Measurements from ENCODE around the gene NT5C2. TPM values are rescaled to one million over a fixed set of nuclear protein-coding genes. Genes with fewer than 3 reads are reported as not detected.
"Not testable (repeated sequence)": the region's sequence is repeated elsewhere in the genome, so short reads cannot be mapped to it uniquely, and the experiment has no call there.

Gene NT5C2
- total and polyA plus RNA-seq, 2 donors (not counting 1 experiment from before 2014, with no cell fraction given): 38.6 to 80.8 TPM

- no peak for TF ChIP-seq EZH2 (IDR thresholded peaks at IDR 0.05; ENCODE audit: borderline replicate concordance, insufficient read depth, low read depth, low read length, poor library complexity, severe bottlenecking)
- no peak for TF ChIP-seq CTCF (IDR thresholded peaks at IDR 0.05)
- H2AFZ ChIP-seq (ENCODE audit: insufficient read depth, low read depth, low read length, poor library complexity, severe bottlenecking): no peak overlapping the region
- no peak overlapping the region for H3K9ac ChIP-seq (ENCODE audit: low read length)
- DNase-seq (no peak), ATAC-seq (ENCODE audit: low read depth) (no peak)
- no peaks in the 10 kb centered on the region for H4K20me1 ChIP-seq (ENCODE audit: control insufficient read depth, insufficient read depth, low read length, poor library complexity, severe bottlenecking)
- H3K9me3 ChIP-seq (ENCODE audit: control extremely low read depth in 1 of 3, control insufficient read depth in 2 of 3, insufficient read depth in 1 of 3, low read length in 2 of 3): peaks cover 0 to 8% (median 0%) of the 10 kb centered on the region in 3 donors
- no peak overlapping the region for H3K4me3 ChIP-seq (ENCODE audit: control extremely low read depth in 1 of 5, extremely low read depth in 1 of 5, insufficient read depth in 1 of 5, low read depth in 2 of 5, low read length in 4 of 5)
- no peak overlapping the region for H3K4me2 ChIP-seq (replicated peaks; ENCODE audit: low read depth, low read length, poor library complexity, severe bottlenecking)
- Mint-ChIP-seq H3K4me3 (no peak overlapping the region), H3K4me1 (no peaks in the 10 kb centered on the region), H3K9me3 (ENCODE audit: insufficient read depth) (no peaks in the 10 kb centered on the region), H3K27ac (no peak overlapping the region), H3K27me3 (no peaks in the 10 kb centered on the region)
- ChIA-PET POLR2A (no interaction called here), CTCF (no interaction called here)
- peaks cover 3% of the 10 kb centered on the region for H3K79me2 ChIP-seq (ENCODE audit: control insufficient read depth, insufficient read depth, low read length)
- no peaks in the 10 kb centered on the region for H3K27me3 ChIP-seq (replicated peaks in 1 of 4; ENCODE audit: control extremely low read depth in 1 of 4, control insufficient read depth in 3 of 4, insufficient read depth in 4 of 4, low read length in 3 of 4)
- 100% methylated on average over 2 of the region's 3 CpGs for WGBS (ENCODE audit: insufficient coverage)
- H3K4me1 ChIP-seq (ENCODE audit: control insufficient read depth in 2 of 2, insufficient read depth in 2 of 2, low read length in 2 of 2): no peaks in the 10 kb centered on the region
- intact Hi-C loops (cut with micrococcal nuclease): no loop called here
- peaks cover 9 to 27% of the 10 kb centered on the region in 2 experiments for H3K36me3 ChIP-seq (replicated peaks in 1 of 2; ENCODE audit: control extremely low read depth in 1 of 2, control insufficient read depth in 1 of 2, extremely low read depth in 1 of 2, insufficient read depth in 2 of 2, low read length in 1 of 2)
- H3K27ac ChIP-seq (ENCODE audit: low read length in 2 of 2): no peak overlapping the region
Measured at GRCh38 chr10:103166523-103166922, 26.5 kb downstream of the NT5C2 start.

GRCh38 chr10:103163766-103164403, 29.2 kb downstream of the NT5C2 start:
- H3K4me3 Mint-ChIP-seq; H3K4me2 ChIP-seq (replicated peaks; ENCODE audit: low read depth, low read length, poor library complexity, severe bottlenecking); H3K79me2 ChIP-seq (ENCODE audit: control insufficient read depth, insufficient read depth, low read length); H3K27ac Mint-ChIP-seq; CTCF ChIA-PET; H3K27ac ChIP-seq (ENCODE audit: low read length in 2 of 2); H3K9me3 Mint-ChIP-seq (ENCODE audit: insufficient read depth); H3K27me3 ChIP-seq (replicated peaks in 1 of 4; ENCODE audit: control extremely low read depth in 1 of 4, control insufficient read depth in 3 of 4, insufficient read depth in 4 of 4, low read length in 3 of 4); H3K9ac ChIP-seq (ENCODE audit: low read length); H3K27me3 Mint-ChIP-seq; intact Hi-C loops (cut with micrococcal nuclease); H2AFZ ChIP-seq (ENCODE audit: insufficient read depth, low read depth, low read length, poor library complexity, severe bottlenecking); H3K4me3 ChIP-seq (ENCODE audit: control extremely low read depth in 1 of 5, extremely low read depth in 1 of 5, insufficient read depth in 1 of 5, low read depth in 2 of 5, low read length in 4 of 5); H3K4me1 Mint-ChIP-seq; H3K4me1 ChIP-seq (ENCODE audit: control insufficient read depth in 2 of 2, insufficient read depth in 2 of 2, low read length in 2 of 2); H4K20me1 ChIP-seq (ENCODE audit: control insufficient read depth, insufficient read depth, low read length, poor library complexity, severe bottlenecking); H3K9me3 ChIP-seq (ENCODE audit: control extremely low read depth in 1 of 3, control insufficient read depth in 2 of 3, insufficient read depth in 1 of 3, low read length in 2 of 3); DNase-seq; ATAC-seq (ENCODE audit: low read depth): not testable (repeated sequence)
- peaks cover 7 to 12% of the 10 kb centered on the region in 2 experiments for H3K36me3 ChIP-seq (replicated peaks in 1 of 2; ENCODE audit: control extremely low read depth in 1 of 2, control insufficient read depth in 1 of 2, extremely low read depth in 1 of 2, insufficient read depth in 2 of 2, low read length in 1 of 2)
- 97% methylated on average over 8 of the region's 9 CpGs for WGBS (ENCODE audit: insufficient coverage)
- POLR2A ChIA-PET: interaction anchor here (0.7 kb wide), 1 partner anchor 9 kb away, joined by 7 read pairs; no protein-coding TSS in a partner anchor

All from B cell (primary cell).